Sigmoid colon (tissue), 7 donors: ENCODE data around the gene FN3K. TPM values are rescaled to one million over a fixed set of nuclear protein-coding genes. Genes with fewer than 3 reads are reported as not detected.

Experiments used
- DNase-seq: peaks from one replicate; pipeline ENCODE4 v3.0.0-alpha.2; 2019
- H3K27ac ChIP-seq, 4 donors: fragments of 200-600 bp; sonication (generic); one replicate each; pipeline ENCODE4 v1.5.1; 2016 to 2019; ENCODE audit warnings: mild to moderate bottlenecking in 1 of 4
- H3K27me3 ChIP-seq, 3 donors: fragments of 200-600 bp; sonication (generic); one replicate each; pipeline ENCODE4 v1.5.1; 2019; ENCODE audit warnings: mild to moderate bottlenecking in 1 of 3
- H3K36me3 ChIP-seq, 4 donors: fragments of 200-600 bp; sonication (generic); one replicate each; pipeline ENCODE4 v1.5.1; 2016 to 2019
- H3K4me1 ChIP-seq, 4 donors: fragments of 200-600 bp; sonication (generic); one replicate each; pipeline ENCODE4 v1.5.1; 2017 to 2019
- H3K4me3 ChIP-seq, 4 donors: fragments of 200-600 bp; sonication (generic); one replicate each; pipeline ENCODE4 v1.5.1; 2017 to 2019; ENCODE audit warnings: mild to moderate bottlenecking in 2 of 4, moderate library complexity in 1 of 4
- H3K9me3 ChIP-seq, 4 donors: fragments of 200-600 bp in 3 of 4; sonication (generic) in 3 of 4; one replicate each; pipeline versions ENCODE4 v1.5.1 to v1.6.1; 2013 to 2019
- CTCF ChIP-seq, 4 experiments: fragments of 450-650 bp in 3 of 4; fragments of 200-600 bp in 1 of 4; IDR thresholded peaks; one replicate each; pipeline ENCODE4 v1.5.1; 2016 to 2019; ENCODE audit warnings: antibody characterized with exemption in 4 of 4, mild to moderate bottlenecking in 3 of 4, moderate library complexity in 2 of 4
- EP300 ChIP-seq, 4 donors: sonication (generic); formaldehyde crosslinking; IDR thresholded peaks; one replicate each; pipeline ENCODE4 v1.6.1; 2017; ENCODE audit warnings: antibody characterized with exemption in 4 of 4
- POLR2A ChIP-seq, 2 donors: fragments of 450-650 bp; IDR thresholded peaks; one replicate each; pipeline ENCODE4 v1.6.1; 2016; ENCODE audit warnings: antibody characterized with exemption in 2 of 2, mild to moderate bottlenecking in 2 of 2, moderate library complexity in 2 of 2
- POLR2AphosphoS5 ChIP-seq, 4 donors: sonication (generic); formaldehyde crosslinking; IDR thresholded peaks; one replicate each; pipeline ENCODE4 v1.6.1; 2017; ENCODE audit warnings: antibody characterized with exemption in 4 of 4
- WGBS, 2 donors: extraction: QIAGEN DNeasy Blood & Tissue Kit; methylation state at CpG; one replicate each; pipeline ENCODE4 v1.1.7; 2013; 5-methylcytosine and 5-hydroxymethylcytosine counted together
- intact Hi-C: fragments of 100-400 bp; cut with DNase I; formaldehyde crosslinking; loops from one replicate; pipeline ENCODE4 v1.15.1; 2023
- polyA plus RNA-seq, 3 donors: library from polyadenylated mRNA; stranded (reverse); fragments of 200-250 nt; gene quantifications; one replicate each; pipeline ENCODE4 v1.2.3, GENCODE V29; 2013
- total RNA-seq, 4 donors: library from RNA; depleted of rRNA; stranded (reverse); fragments of >200 nt; gene quantifications; one replicate each; pipeline ENCODE4 v1.1.0, GENCODE V29; 2016
- donor health status: healthy with polysubstance abuse.
- donor health status: Bipolar disorder and iron deficiency.
- donor health status: healthy.

The FN3K gene
- total and polyA plus RNA-seq, 7 donors: 2.8 to 22.2 (median 11.9) TPM

GRCh38 chr17:82713071-82713723 lies 22.2 kb upstream of the FN3K start:
- DNase-seq: no peak
- Histone ChIP-seq H3K36me3 (no peaks in the 10 kb centered on the region), H3K4me3 (no peak overlapping the region), H3K9me3 (no peaks in the 10 kb centered on the region), H3K27me3 (peaks cover 0 to 6% (median 0%) of the 10 kb centered on the region in 3 donors), H3K27ac (no peak overlapping the region), H3K4me1 (peaks cover 0 to 21% (median 17%) of the 10 kb centered on the region in 4 donors)
- intact Hi-C loops: no loop called here
- WGBS, 2 donors: 90 to 91% methylated on average over 35 of the region's 35 CpGs
- TF ChIP-seq CTCF (IDR thresholded peaks at IDR 0.05) (no peak), POLR2A (IDR thresholded peaks at IDR 0.05) (no peak), POLR2AphosphoS5 (IDR thresholded peaks at IDR 0.05) (no peak), EP300 (IDR thresholded peaks at IDR 0.05) (no peak)

GRCh38 chr17:82716203-82717010 lies 19.0 kb upstream of the FN3K start, which contains the start of gene FN3KRP:
Gene FN3KRP, plus strand, starts transcription at chr17:82716706. Its CDS starts 50 bp downstream, at chr17:82716756.
- WGBS, 2 donors: 1% methylated on average over 75 of the region's 75 CpGs
- peak within 1 kb of the TSS; percentile 76 to 79 (median 78) for H3K27ac ChIP-seq
- intact Hi-C loops: loop anchor here (1.0 to 5.0 kb wide), 3 partner anchors 18 to 64 kb away; partner anchors contain the start of gene RAB40B
- H3K4me3 ChIP-seq: peak within 1 kb of the TSS; percentile 58 to 85 (median 76)
- peaks cover 0 to 24% (median 20%) of the 10 kb centered on the region in 4 donors for H3K4me1 ChIP-seq
- peaks cover 0 to 27% (median 3%) of the 10 kb centered on the region in 4 donors for H3K36me3 ChIP-seq
- DNase-seq: peak; percentile 98
- H3K27me3 ChIP-seq: no peaks in the 10 kb centered on the region
- TF ChIP-seq CTCF (IDR thresholded peaks at IDR 0.05) (no peak), POLR2A (IDR thresholded peaks at IDR 0.05) (peak in 1 of 2 donors; percentile 59), POLR2AphosphoS5 (IDR thresholded peaks at IDR 0.05) (peak; percentile 76 to 82 (median 82))
- no peaks in the 10 kb centered on the region for H3K9me3 ChIP-seq

DNA sequence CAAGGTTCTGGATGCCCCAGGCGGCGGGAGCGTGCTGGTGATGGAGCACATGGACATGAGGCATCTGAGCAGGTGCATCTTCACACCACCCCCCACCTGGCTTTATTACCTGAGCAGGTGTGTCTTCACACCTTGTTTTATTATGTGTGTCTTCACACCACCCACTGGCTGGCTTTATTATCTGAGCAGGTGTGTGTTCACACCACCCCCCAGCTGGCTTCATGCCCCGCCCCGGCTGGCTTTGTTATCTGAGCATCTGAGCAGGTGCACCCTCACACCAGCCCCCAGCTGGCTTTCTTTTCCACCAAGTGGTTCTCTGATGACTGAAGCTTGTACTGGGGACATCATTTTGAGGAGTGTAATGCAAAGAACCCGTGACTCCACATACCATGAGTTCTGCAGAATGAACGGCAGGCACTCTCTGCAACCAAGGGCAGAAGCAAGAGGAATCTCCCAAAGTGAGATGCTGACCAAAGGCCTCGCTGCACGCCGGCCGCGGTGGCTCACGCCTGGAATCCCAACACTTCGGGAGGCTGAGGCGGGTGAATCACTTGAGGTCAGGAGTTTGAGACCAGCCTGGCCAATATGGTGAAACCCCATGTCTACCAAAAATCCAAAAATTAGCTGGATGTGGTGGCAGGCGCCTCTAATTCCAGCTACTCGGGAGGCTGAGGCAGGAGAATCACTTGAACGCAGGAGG lies 16.3 kb upstream of the FN3K start:
- Histone ChIP-seq H3K36me3 (peaks cover 0 to 50% (median 12%) of the 10 kb centered on the region in 4 donors), H3K9me3 (no peaks in the 10 kb centered on the region)
- intact Hi-C loops: loop anchor here (5.0 kb wide), 1 partner anchor 67 kb away; no protein-coding TSS in a partner anchor

GRCh38 chr17:82720204-82720603 lies 15.2 kb upstream of the FN3K start:
- DNase-seq: no peak
- H3K4me3 ChIP-seq: no peak overlapping the region
- peaks cover 0 to 24% (median 20%) of the 10 kb centered on the region in 4 donors for H3K4me1 ChIP-seq
- no peaks in the 10 kb centered on the region for H3K9me3 ChIP-seq
- intact Hi-C loops: no loop called here
- no peak for TF ChIP-seq POLR2AphosphoS5 (IDR thresholded peaks at IDR 0.05)
- TF ChIP-seq CTCF (IDR thresholded peaks at IDR 0.05): no peak
- no peak for TF ChIP-seq POLR2A (IDR thresholded peaks at IDR 0.05)
- no peak for TF ChIP-seq EP300 (IDR thresholded peaks at IDR 0.05)
- peaks cover 0 to 57% (median 13%) of the 10 kb centered on the region in 4 donors for H3K36me3 ChIP-seq
- 96% methylated on average over 19 of the region's 19 CpGs for WGBS, 2 donors
- H3K27ac ChIP-seq: no peak overlapping the region
- no peaks in the 10 kb centered on the region for H3K27me3 ChIP-seq

More for the DNA sequence above, 16.3 kb upstream of the FN3K start:
- peaks cover 0 to 24% (median 20%) of the 10 kb centered on the region in 4 donors for H3K4me1 ChIP-seq
- H3K4me3 ChIP-seq: no peak overlapping the region
- 92 to 95% methylated on average over 18 of the region's 18 CpGs for WGBS, 2 donors
- no peak overlapping the region for H3K27ac ChIP-seq
- DNase-seq: no peak
- no peak for TF ChIP-seq CTCF (IDR thresholded peaks at IDR 0.05)
- H3K27me3 ChIP-seq: no peaks in the 10 kb centered on the region
